ENCODE results near the gene RANGAP1. TPM values are rescaled to one million over a fixed set of nuclear protein-coding genes. Genes with fewer than 3 reads are reported as not detected.
A peak's percentile ranks its signal among the peaks of the same experiment; 100 is the strongest.

RANGAP1 gene
- total RNA-seq, 2 experiments from 2014 or later: 150 to 151 TPM

- DNase-seq: peak; percentile 78
- ATAC-seq: peak; percentile 76
- POLR2A ChIA-PET: interaction anchor here (0.6 to 1.5 kb wide), 8 partner anchors 9 to 564 kb away, joined by 3 to 6 read pairs (median 3); no protein-coding TSS in a partner anchor
- Mint-ChIP-seq H3K9me3 (no peaks in the 10 kb centered on the region), H3K27me3 (peaks cover 9% of the 10 kb centered on the region), H3K4me1 (ENCODE audit: low read depth) (peaks cover 7% of the 10 kb centered on the region), H3K27ac (no peak overlapping the region), H3K4me3 (peak overlapping the region; percentile 74), H3K36me3 (ENCODE audit: low read depth) (no peaks in the 10 kb centered on the region)
- intact Hi-C loops (cut with micrococcal nuclease): no loop called here
- CTCF ChIA-PET: interaction anchor here (0.9 to 2.6 kb wide), 4 partner anchors 20 to 275 kb away, joined by 3 to 15 read pairs (median 4); no protein-coding TSS in a partner anchor
- no peak for TF ChIP-seq CTCF (IDR thresholded peaks at IDR 0.05)
These were observed 87.9 kb downstream of the RANGAP1 start for GRCh38 chr22:41198027-41198580.

GRCh38 chr22:41197038-41197972 is 88.7 kb downstream of the RANGAP1 start:
- Mint-ChIP-seq H3K27me3 (peaks cover 9% of the 10 kb centered on the region), H3K4me1 (ENCODE audit: low read depth) (peaks cover 7% of the 10 kb centered on the region), H3K27ac (no peak overlapping the region), H3K9me3 (no peaks in the 10 kb centered on the region), H3K36me3 (ENCODE audit: low read depth) (no peaks in the 10 kb centered on the region), H3K4me3 (peak overlapping the region; percentile 74)
- ChIA-PET CTCF (interaction anchor here (0.9 to 2.6 kb wide), 4 partner anchors 20 to 274 kb away, joined by 3 to 15 read pairs (median 4); no protein-coding TSS in a partner anchor), POLR2A (interaction anchor here (0.6 to 1.5 kb wide), 6 partner anchors 16 to 564 kb away, joined by 3 to 6 read pairs (median 3); no protein-coding TSS in a partner anchor)
- intact Hi-C loops (cut with micrococcal nuclease): no loop called here
- DNase-seq: peak; percentile 79
- peak; percentile 90 for ATAC-seq
- TF ChIP-seq CTCF (IDR thresholded peaks at IDR 0.05): no peak

Small RNAs within 50 kb of the gene (microRNA-seq; reads per million reads assigned to microRNA genes)
- not detected for gene MIR6889 (ENCODE audit: borderline microRNAs expressed, borderline replicate concordance)

Other genes with a start within 250 kb of the RANGAP1 start
- 10 to 100 TPM; 39.6 to 39.7 TPM for gene EP300, start 193.6 kb downstream of the RANGAP1 start, total RNA-seq
- gene L3MBTL2, start 80.9 kb downstream of the RANGAP1 start, total RNA-seq: 10 to 100 TPM; 25.6 to 28.3 TPM
- gene CHADL, start 45.3 kb downstream of the RANGAP1 start, total RNA-seq: under 1 TPM in 1 of 2 experiments, not detected in 1; 0.23 TPM
- gene ZC3H7B, start 15.3 kb upstream of the RANGAP1 start, total RNA-seq: 10 to 100 TPM; 46.1 to 47.9 TPM
- gene TEF, start 95.8 kb upstream of the RANGAP1 start, total RNA-seq: 1 to 10 TPM; 1.4 to 2.0 TPM
- gene TOB2, start 160.6 kb upstream of the RANGAP1 start, total RNA-seq: 10 to 100 TPM; 27.0 to 28.5 TPM
- gene PHF5A, start 182.5 kb upstream of the RANGAP1 start, total RNA-seq: 10 to 100 TPM; 65.2 to 70.4 TPM
- gene ACO2, start 182.9 kb upstream of the RANGAP1 start, total RNA-seq: 10 to 100 TPM; 96.5 to 97.7 TPM